NOMO-1 (cell line): ENCODE data around the gene CPA2.
"Not testable (repeated sequence)": the region's sequence is repeated elsewhere in the genome, so short reads cannot be mapped to it uniquely, and the experiment has no call there.

Source experiments
- DNase-seq, 2 experiments: peaks; one replicate each; lab custom pipeline; 2025; ENCODE audit not compliant: unreplicated experiment in 2 of 2; lab: John Stamatoyannopoulos, UW

CPA2 gene

DNA sequence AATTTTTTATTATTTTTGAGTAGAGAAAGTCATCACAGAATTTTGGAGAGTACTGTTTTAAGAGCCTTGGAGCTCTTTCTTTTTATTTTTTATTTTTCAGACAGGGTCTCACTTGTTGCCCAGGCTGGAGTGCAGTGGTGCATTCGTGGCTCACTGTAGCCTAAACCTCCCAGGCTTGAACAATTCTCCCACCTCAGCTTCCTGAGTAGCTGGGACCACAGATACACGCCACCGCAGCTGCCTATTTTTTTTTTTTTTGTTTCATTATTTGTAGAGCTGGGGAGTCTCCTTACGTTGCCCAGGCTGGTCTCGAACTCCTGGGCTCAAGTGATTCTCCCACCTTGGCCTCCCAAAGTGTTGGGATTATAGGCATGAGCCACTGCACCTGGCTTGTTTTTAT is 36.9 kb downstream of the CPA2 start:
- no peak for DNase-seq

DNA sequence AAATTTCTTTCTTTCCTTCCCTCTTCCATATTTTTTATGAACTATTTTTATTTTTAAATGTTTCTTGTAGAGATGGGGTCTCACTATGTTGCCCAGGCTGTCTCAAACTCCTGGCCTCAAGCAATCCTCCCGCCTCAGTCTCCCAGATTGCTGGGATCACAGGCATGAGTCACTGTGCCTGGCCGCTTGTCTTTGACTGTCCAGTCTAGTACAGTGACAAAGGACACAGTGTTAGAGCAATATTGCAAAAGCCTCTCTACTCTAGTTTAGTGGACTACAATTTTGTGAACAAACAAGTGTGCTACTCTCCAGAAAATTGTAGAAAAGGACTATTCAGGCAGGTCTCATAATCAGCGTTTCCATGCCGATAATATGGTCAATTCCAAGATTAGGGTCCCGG is 37.3 kb downstream of the CPA2 start:
- DNase-seq: no peak

DNA sequence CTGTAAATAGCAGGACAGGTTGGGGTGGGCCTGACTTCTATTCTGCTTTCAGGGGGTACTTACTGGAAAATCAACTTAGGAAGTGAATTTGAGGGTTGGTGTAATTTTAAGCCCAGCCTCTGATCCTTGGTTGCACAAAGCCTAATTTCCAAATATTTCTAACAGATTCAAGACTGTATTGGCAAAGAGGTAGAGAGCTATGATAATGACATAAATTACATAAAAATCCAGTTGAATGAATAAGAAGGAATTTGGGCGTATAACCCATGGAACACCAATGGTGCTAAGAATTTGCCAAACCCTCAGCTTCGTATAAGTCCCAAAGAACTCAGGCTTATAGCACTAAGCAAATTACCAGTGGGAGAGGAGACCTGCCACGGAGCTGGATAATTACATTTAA is 38.2 kb downstream of the CPA2 start:
- DNase-seq: no peak

DNA sequence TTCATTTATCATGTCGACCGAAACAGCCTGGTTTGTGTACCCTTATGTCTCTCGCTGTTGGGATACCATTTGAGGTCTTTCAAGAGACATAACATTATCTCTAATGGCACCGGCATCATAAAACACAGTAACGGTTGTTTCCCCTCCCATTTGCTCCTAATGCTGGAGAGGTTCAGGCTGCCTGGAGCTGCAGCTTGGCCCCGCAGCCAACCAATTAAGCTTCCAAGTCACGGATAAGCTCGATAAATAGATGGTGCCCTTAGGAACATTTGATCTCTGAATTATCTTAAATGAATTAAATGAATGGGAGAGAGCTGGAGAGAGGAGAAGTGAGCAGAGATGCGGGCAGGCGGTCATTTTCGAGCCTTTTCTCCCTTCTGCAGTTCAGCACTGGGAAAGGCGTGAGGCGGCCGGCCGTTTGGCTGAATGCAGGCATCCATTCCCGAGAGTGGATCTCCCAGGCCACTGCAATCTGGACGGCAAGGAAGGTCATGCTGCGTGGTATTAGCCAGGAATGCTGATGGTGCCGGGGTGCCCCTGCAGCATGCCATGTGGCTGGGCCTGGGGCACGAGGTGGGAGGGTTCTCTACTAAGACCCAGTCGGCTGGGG is 38.9 kb downstream of the CPA2 start:
- DNase-seq: no peak

DNA sequence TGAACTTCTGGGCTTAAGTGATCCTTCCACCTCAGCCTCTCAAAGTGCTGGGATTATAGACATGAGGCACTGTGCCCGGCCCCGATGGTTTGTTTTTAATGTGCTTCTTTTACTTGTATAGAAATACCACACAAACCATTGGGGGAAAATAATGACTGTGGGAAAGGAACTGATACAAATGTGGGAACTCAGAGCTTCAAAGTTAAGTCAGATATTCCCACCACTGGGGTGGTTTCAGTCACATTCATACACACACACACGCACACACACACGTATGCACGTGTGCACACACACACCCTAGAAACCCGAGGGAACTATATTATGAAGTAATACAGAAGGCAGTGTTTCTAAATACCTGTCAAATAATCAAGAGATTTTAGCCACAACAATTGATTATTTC is 43.3 kb downstream of the CPA2 start:
- no peak for DNase-seq

DNA sequence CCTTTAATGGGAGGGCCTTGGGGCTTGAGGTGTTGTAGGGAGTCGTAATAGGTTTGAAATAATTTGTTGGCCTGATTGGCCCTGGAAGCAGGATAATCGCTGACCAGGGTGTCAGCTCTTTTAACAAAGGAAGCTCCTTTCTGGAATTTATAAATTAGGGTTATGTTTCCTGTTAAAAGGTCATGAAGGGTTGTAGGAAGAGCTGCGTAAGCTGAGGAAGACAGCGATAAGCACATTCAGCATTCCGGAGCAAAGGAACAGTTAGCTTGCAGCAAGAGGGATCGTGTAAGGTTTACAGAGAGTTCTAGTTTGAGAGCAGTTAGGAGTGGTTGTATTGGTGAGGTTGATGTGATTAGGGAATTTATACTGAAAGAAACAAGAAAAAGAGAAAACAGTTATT is 47.6 kb downstream of the CPA2 start:
- DNase-seq: no peak

DNA sequence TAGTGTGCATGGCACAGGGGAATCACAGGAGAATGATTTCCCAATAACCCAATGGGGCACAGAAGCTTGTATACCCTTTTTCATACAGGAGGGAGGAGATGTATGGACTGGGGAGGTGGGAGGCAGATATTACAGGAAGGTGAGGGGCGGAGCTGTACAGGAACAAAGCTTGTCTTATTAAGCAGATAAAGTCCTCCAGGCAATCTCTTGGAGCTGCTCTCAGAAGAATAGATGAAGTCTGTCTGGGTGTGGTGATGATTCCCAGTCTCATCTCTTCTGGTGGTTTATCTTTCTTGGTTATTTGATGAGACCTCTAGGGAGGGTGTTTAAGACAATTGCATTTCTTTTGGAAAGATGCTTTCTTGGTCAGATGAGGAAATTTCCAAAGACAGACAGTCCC is 52.9 kb downstream of the CPA2 start:
- no peak for DNase-seq

DNA sequence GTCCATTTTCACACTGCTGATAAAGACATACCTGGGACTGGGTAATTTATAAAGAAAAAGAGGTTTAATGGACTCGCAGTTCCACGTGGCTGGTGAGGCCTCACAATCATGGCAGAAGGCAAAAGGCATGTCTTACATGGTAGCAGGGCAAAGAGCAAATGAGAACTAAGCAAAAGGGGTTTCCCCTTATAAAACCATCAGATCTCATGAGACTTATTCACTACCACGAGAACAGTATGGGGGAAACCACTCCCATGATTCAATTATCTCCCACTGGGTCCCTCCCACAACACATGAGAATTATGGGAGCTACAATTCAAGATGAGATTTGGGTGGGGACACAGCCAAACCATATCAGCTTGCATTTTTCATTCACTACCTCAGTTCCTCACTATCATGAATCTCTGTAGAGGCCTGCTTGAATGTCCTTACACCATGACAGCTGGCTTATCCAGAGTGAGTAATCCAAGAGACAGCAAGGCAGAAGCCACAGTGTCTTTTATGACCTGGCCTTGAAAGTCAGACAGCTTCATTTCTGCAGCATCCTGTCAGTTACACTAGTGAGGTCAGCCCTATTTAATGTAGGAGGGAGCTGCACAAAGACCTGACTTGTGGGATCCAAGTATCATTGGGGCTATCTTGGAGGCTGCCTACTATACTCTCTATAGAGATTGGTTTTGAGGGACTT is 55.0 kb downstream of the CPA2 start:
- DNase-seq: not testable (repeated sequence)

DNA sequence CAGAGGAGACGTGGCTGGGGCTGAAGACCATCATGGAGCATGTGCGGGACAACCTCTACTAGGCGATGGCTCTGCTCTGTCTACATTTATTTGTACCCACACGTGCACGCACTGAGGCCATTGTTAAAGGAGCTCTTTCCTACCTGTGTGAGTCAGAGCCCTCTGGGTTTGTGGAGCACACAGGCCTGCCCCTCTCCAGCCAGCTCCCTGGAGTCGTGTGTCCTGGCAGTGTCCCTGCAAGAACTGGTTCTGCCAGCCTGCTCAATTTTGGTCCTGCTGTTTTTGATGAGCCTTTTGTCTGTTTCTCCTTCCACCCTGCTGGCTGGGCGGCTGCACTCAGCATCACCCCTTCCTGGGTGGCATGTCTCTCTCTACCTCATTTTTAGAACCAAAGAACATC is 56.0 kb downstream of the CPA2 start:
- no peak for DNase-seq

DNA sequence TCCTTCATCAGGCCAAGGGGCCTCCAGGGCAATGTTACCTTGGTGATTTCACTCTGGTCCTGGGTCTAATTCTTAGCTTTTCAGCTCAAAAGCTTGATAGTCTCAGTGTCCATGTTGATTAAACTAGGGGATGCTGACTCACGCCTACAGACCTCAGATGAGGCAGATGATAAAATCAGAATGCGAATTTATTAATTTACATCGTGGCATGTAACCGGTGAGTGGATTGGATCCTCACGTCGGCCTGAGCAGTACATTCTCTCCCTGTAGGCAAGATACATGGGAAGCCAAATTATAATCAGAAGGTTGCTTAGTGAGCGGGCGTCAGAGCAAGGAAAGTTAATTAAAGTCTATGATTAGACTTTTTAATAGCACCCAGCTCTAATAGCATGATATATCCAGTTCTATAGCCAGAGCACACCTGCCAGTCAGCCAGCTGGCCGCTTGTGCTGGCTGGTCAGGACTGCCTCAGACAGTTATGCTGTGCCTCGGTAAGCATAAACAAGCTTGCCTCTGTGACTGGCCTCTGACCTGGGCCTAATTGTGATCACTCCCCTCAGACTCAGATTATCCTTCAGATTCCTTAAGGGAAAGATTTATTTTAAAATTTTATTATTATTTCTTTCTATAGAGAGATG is 57.8 kb downstream of the CPA2 start:
- no peak for DNase-seq

DNA sequence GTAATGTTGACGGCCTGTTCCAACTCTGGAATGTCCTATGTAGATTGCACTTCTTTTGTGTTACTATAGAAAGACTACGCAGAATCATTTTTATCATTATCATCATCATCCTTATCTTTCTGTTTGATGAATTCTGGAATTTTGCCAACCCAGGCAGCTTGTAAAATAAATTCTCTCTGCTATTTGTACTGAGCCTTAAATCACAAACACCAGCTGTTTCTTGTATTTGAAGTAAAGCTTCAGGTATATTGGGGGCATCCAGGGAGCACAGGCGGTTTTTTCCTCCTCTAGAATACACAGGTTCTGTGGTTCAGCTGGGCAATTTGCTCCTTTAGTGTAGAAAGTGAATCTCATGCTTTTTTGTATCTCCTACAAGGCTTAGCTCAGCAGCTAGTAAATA is 63.0 kb downstream of the CPA2 start:
- DNase-seq: no peak

DNA sequence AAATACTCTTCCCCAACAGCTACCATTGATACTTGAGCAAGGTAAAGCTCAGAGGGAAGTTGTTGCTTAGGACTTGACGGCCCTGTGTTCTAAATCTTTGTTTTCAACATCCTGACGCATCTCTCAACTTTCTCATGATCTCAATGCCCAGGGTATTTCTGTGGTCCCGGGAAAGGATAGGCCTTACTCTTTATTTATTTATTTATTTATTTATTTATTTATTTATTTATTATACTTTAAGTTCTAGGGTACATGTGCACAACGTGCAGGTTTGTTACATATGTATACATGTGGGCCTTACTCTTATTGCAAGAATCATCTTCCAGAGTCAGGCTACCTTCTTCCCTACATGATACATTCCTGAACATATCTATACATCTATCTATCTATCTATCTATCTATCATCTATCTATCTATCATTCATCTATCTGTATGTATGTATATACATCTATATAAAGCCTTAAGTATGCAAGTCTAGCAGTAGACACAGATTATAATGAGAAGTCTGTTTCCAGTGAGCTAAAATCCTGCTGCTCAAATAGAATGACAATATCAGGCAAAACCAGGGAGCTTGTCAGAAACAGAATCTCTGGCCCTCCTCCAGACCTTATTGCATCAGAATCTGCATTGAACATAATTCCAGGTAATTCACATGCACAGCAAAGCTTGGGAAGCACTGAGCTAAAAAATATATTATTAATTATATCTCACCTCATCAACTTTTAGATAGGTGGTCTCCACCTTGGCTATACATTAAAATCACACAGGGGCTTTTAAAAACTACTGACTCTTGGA is 65.8 kb downstream of the CPA2 start:
- no peak for DNase-seq

DNA sequence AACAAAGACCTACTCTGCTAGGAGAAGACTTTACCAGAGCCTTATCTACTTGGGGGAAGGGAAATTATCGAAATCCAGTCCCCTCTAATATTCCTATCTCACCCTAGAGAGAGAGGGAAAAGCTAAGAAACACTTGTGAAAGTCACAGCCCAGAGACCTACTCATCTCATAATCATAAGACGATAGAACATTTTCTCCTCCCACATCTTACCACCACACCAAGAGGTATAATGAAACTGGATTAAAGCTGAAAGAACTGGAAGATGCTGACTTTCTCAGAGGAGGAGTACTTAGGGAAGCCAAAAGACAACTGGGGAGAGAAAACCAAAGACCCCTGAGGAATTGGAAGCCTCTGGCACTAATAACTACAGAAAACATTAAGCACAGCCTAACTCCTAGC is 67.2 kb downstream of the CPA2 start:
- DNase-seq: no peak

DNA sequence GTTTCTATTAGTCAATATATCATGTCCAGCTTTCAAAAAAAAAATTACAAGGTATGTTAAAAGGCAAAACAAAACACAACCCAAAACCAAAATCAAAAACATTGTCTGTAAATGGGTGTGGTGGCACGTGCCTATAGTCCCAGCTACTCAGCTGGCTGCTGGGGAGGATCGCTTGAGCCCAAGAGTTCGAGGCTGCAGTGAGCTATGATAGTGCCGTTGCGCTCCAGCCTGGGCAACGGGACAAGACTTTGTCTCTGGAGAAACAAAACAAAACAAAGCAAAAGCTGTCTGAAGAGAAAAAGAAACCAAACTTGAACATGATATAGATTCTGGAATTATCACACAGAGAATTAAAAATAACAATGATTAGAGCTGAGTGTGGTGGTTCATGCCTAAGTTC is 67.6 kb downstream of the CPA2 start:
- no peak for DNase-seq

DNA sequence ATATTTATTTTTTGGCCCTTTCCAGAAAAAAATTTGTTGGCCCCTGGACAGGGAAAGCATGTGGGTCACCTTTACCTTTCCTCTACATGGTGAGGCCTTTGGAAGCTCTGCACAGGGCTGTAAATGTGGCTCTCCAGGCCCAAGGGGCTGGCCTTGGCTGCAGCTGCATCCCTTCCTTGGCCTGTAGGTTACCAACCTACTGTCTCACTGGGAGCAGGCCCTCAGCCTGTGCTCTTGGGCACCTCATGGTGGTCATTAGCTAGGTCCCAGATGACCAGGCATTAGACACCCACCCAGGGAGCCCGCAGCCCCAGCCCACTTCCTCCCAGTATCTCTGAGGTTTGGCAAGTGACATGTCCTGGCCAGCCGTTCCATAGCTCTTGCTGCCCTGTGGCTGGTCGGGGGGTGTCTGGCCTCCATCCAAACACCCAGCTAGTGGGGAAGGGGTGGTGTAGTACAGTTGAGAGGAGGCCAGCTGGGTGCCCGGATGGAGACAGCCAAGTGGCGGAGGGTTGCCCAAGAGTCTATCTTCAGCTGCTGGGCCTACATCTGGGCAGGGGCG is 70.8 kb downstream of the CPA2 start:
- no peak for DNase-seq

DNA sequence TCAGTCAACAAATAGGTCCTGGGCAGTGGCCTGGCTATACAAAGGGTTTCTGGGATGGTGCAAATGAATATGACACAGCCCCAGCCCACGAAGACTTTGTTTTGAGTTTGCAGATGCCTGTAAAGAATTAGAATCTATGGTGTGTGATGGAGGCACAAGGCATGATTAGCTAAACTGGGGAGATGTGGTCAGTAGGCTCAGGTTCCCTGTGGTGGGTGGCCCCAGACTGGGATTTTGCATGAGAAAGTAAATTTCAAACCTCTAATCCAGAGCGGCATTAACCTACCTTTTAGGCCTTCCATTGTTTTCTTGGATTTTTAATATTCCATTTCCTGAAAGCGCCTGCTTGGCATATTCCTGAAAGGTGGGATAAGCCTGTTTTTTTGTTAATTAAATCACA is 71.6 kb downstream of the CPA2 start:
- no peak for DNase-seq
